ENCODE measurements around the gene STX11. TPM values are rescaled to one million over a fixed set of nuclear protein-coding genes. Genes with fewer than 3 reads are reported as not detected.
"Not testable (repeated sequence)": the region's sequence is repeated elsewhere in the genome, so short reads cannot be mapped to it uniquely, and the experiment has no call there.

STX11 gene
- total RNA-seq, 2 donors from 2014 or later = 52.7 to 98.0 TPM

DNA sequence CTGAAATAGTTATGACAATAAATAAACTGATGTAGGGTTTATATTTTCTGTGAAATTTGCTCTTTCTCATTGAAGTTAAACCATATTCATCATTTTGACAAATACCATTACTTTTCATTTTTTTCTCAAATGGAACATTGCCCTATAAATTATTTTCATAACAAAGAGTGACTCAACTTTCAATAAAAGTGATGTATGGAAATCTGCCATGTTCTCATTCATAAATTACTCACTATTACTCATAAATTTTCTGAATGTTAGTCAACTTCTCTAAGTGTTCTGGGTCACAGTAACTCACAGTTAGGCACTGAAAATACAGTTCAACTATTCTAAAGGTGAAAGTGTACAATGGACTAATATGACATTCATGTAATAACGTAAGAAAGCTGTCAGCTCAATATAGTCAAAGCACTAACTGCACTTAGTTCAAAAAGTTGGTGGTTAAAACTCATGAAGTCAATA lies 19.0 kb upstream of the STX11 start:
- no peaks in the 10 kb centered on the region for H3K9me3 Mint-ChIP-seq
- H3K4me3 Mint-ChIP-seq = peak overlapping the region; percentile 58
- H3K27me3 Mint-ChIP-seq = peaks cover 4 to 7% of the 10 kb centered on the region in 2 donors
- no peaks in the 10 kb centered on the region for H3K36me3 Mint-ChIP-seq
- peak; percentile 80 to 90 for ATAC-seq
- no peak for DNase-seq (ENCODE audit: low spot score)
- peaks cover 20 to 30% of the 10 kb centered on the region in 2 donors for H3K4me1 Mint-ChIP-seq (ENCODE audit: low read depth in 2 of 2)
- H3K27ac Mint-ChIP-seq = peak overlapping the region; percentile 49 to 89

DNA sequence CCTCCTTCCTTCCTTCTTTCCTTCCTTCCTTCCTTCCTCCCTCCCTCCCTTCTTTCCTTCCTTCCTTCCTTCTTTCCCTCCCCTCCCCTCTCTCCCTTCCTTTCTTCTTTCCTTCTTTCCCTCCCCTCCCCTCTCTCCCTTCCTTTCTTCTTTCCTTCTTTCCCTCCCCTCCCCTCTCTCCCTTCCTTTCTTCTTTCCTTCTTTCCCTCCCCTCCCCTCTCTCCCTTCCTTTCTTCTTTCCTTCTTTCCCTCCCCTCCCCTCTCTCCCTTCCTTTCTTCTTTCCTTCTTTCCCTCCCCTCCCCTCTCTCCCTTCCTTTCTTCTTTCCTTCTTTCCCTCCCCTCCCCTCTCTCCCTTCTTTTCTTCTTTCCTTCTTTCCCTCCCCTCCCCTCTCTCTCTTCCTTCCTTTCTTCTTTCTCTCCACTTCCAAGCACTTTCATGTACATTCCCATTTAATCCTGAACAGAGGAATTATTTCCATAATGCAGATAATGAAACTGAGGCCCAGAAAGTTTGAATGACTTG lies 18.1 kb upstream of the STX11 start:
- H3K9me3 Mint-ChIP-seq; ATAC-seq; H3K27me3 Mint-ChIP-seq; H3K4me3 Mint-ChIP-seq; DNase-seq (ENCODE audit: low spot score); H3K36me3 Mint-ChIP-seq: not testable (repeated sequence)
- Mint-ChIP-seq H3K27ac (peak overlapping the region in 1 of 2 donors; percentile 77), H3K4me1 (ENCODE audit: low read depth in 2 of 2) (peaks cover 20 to 30% of the 10 kb centered on the region in 2 donors)

DNA sequence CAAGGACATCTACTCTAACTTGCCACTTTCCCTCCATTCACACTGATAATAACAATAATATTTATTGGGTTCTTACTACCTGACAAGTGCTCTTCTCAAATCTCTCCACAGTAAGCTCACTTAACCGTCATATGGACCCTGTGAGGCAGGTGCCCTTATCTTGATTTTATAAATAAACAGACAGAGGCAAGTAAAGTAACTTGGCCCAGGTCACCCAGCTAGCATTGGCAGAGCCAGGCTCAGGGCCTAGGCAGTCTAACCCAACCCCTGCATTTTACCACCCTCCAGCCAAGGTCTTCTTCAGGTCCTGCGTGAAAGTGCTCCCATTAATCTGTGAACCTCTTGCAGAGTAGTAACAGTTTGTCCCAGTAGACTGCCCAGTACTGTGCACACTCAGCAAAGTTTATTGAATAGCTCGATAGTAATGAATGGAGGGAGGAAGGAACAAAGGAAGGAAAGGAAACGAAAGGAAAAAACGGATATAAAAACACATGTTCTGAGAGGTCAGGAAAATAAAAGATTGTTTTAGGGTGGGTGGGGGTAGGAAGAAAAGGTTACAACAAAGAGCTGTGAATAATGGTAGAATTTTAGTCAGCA lies 17.0 kb upstream of the STX11 start:
- DNase-seq (ENCODE audit: low spot score) = no peak
- no peak for ATAC-seq
- Mint-ChIP-seq H3K36me3 (no peaks in the 10 kb centered on the region), H3K27ac (peak overlapping the region in 1 of 2 donors; percentile 43), H3K4me1 (ENCODE audit: low read depth in 2 of 2) (peaks cover 20 to 30% of the 10 kb centered on the region in 2 donors), H3K27me3 (peaks cover 4 to 7% of the 10 kb centered on the region in 2 donors), H3K4me3 (no peak overlapping the region), H3K9me3 (no peaks in the 10 kb centered on the region)

DNA sequence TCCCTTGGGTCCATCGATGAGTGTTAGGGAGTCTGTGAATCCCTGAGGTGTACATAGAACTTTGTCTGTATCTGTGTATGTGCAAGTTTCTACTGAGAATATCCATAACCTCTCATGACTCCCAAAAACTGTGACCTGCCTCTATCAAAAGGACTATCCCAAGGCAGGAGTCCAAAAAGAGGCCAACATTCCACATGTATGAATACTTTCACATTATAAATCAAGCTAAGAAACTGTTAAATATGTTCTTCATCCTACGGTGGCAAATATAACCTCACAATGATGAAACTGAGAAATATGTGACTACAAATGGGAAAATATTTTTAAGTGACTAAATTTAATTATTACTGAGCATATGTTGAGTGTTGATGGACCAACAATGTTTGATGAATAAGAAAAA lies 16.1 kb upstream of the STX11 start:
- no peak for ATAC-seq
- Mint-ChIP-seq H3K9me3 (no peaks in the 10 kb centered on the region), H3K27me3 (peaks cover 0 to 4% of the 10 kb centered on the region in 2 donors), H3K36me3 (no peaks in the 10 kb centered on the region), H3K4me1 (ENCODE audit: low read depth in 2 of 2) (peaks cover 20 to 21% of the 10 kb centered on the region in 2 donors), H3K4me3 (no peak overlapping the region), H3K27ac (no peak overlapping the region)
- no peak for DNase-seq (ENCODE audit: low spot score)

DNA sequence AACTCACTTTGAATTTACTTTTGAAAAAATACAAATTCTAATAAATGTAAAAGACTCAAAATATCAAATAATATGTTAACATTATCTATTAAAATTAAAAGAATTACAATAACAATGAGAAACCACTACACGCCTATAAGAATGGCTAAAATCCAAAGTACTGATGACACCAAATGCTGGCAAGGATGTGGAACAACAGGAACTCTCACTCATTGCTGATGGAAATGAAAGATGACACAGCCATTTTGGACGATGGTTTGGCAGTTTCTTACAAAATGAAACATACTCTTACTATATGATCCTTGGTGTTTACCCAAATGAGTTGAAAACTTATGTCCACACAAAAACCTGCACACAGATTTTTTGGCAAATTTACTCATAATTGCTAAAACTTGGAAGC lies 15.6 kb upstream of the STX11 start:
- Mint-ChIP-seq H3K4me1 (ENCODE audit: low read depth in 2 of 2) (peaks cover 16 to 17% of the 10 kb centered on the region in 2 donors), H3K27me3 (peaks cover 0 to 4% of the 10 kb centered on the region in 2 donors), H3K27ac (no peak overlapping the region), H3K36me3 (no peaks in the 10 kb centered on the region), H3K4me3 (no peak overlapping the region), H3K9me3 (no peaks in the 10 kb centered on the region)
- no peak for DNase-seq (ENCODE audit: low spot score)
- no peak for ATAC-seq

DNA sequence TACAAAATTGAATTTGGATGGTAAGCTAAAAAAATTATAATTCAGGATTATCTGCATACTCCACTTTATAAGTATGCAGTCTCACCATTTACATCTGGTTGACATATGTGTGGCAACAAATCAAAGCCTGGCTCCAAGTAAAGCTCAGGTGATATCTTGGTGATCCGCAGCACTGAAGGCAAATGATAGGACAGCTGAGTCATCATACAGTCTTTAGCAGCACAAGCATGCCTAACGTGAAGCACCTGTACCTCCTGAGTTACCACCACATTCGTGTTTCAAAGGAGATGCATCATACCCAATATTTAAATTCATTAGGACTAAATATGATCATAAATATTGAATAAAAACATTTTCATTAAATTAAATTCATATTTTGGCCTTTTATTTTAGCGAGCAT lies 11.8 kb upstream of the STX11 start:
- Mint-ChIP-seq H3K27ac (no peak overlapping the region), H3K4me1 (ENCODE audit: low read depth in 2 of 2) (peaks cover 10 to 21% of the 10 kb centered on the region in 2 donors), H3K4me3 (no peak overlapping the region), H3K36me3 (no peaks in the 10 kb centered on the region), H3K27me3 (no peaks in the 10 kb centered on the region), H3K9me3 (no peaks in the 10 kb centered on the region)
- no peak for ATAC-seq
- no peak for DNase-seq (ENCODE audit: low spot score)

DNA sequence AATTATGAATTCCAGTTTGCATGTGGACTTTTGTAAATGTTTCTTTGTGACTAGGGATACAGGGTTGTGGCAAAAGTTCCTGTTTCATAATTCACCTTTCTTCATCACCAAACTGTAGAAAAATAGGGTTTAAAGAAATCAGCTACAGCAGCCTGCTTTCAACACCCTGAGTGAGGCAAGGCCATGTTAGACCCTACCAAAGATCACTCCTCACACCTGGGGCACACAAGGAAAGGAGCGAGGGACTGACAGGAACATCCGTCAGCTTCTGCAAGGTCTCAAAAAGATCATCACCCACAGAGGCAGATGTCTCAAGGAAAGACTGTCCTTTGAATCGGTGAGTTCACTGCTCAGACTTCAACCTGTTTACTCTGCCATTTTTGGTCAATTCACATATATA lies 10.5 kb upstream of the STX11 start:
- H3K9me3 Mint-ChIP-seq = no peaks in the 10 kb centered on the region
- no peaks in the 10 kb centered on the region for H3K27me3 Mint-ChIP-seq
- no peaks in the 10 kb centered on the region for H3K36me3 Mint-ChIP-seq

DNA sequence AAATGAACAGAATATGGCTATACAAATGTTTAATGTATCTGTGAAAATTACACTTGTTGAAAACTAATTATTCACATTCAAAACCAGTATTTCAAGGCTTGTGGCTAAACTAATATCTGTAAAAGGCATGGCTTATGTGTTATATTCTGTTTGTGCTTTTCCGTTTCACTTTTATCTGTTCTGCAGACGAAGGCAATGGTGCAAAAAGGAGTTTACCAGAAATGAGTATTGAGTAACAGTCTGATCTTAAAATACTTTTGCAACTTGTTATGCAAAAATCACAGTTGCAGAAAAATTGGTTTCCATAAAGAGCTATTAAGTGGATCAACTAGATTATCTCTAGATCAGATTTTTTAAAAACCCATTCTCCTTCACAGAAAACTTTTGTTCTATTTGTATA lies 9.4 kb upstream of the STX11 start:
- no peaks in the 10 kb centered on the region for H3K36me3 Mint-ChIP-seq
- H3K27ac Mint-ChIP-seq = peak overlapping the region; percentile 53 to 93
- H3K9me3 Mint-ChIP-seq = no peaks in the 10 kb centered on the region
- no peaks in the 10 kb centered on the region for H3K27me3 Mint-ChIP-seq
- peaks cover 15 to 35% of the 10 kb centered on the region in 2 donors for H3K4me1 Mint-ChIP-seq (ENCODE audit: low read depth in 2 of 2)
- ATAC-seq = peak; percentile 68 to 85
- DNase-seq (ENCODE audit: low spot score) = no peak
- peak overlapping the region; percentile 55 for H3K4me3 Mint-ChIP-seq

More for the DNA sequence above, 10.5 kb upstream of the STX11 start:
- Mint-ChIP-seq H3K4me1 (ENCODE audit: low read depth in 2 of 2) (peaks cover 10 to 26% of the 10 kb centered on the region in 2 donors), H3K4me3 (no peak overlapping the region), H3K27ac (no peak overlapping the region)
- DNase-seq (ENCODE audit: low spot score) = no peak
- ATAC-seq = peak in 1 of 2 donors; percentile 62

- Mint-ChIP-seq H3K9me3 (no peaks in the 10 kb centered on the region), H3K27ac (peak overlapping the region in 1 of 2 donors; percentile 93), H3K4me3 (no peak overlapping the region), H3K36me3 (no peaks in the 10 kb centered on the region), H3K27me3 (no peaks in the 10 kb centered on the region), H3K4me1 (ENCODE audit: low read depth in 2 of 2) (peaks cover 15 to 35% of the 10 kb centered on the region in 2 donors)
- DNase-seq (ENCODE audit: low spot score) (no peak), ATAC-seq (no peak)
Observed at GRCh38 chr6:144141470-144141869, 8.8 kb upstream of the STX11 start.

GRCh38 chr6:144143106-144143505 lies 7.2 kb upstream of the STX11 start:
- H3K4me1 Mint-ChIP-seq (ENCODE audit: low read depth in 2 of 2) = peaks cover 21 to 46% of the 10 kb centered on the region in 2 donors

DNA sequence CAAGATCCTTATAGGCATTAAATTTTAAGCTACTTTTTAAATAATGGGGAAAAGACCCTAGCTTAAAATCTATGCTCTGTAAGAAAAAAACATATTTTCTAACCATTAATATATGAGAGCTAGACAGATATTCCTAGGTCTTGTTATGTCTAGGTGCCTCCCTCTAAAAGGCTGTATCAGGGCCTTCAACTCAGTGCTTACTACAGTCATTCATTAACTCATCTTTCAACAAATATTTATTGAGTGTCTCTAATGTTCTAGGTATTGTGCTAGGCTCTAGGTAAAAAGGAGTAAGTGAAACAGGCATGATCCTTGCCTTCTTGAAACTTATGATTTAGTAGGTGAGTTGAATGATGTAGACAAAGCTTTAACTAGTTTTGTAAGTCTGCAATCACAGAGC lies 6.4 kb upstream of the STX11 start:
- Mint-ChIP-seq H3K27ac (no peak overlapping the region), H3K27me3 (no peaks in the 10 kb centered on the region), H3K9me3 (no peaks in the 10 kb centered on the region), H3K4me1 (ENCODE audit: low read depth in 2 of 2) (peaks cover 21 to 47% of the 10 kb centered on the region in 2 donors), H3K4me3 (no peak overlapping the region), H3K36me3 (no peaks in the 10 kb centered on the region)
- DNase-seq (ENCODE audit: low spot score) (no peak), ATAC-seq (no peak)

More at GRCh38 chr6:144143106-144143505, 7.2 kb upstream of the STX11 start:
- no peaks in the 10 kb centered on the region for H3K27me3 Mint-ChIP-seq
- DNase-seq (ENCODE audit: low spot score) = no peak
- H3K27ac Mint-ChIP-seq = peak overlapping the region in 1 of 2 donors; percentile 56
- no peaks in the 10 kb centered on the region for H3K9me3 Mint-ChIP-seq
- no peak overlapping the region for H3K4me3 Mint-ChIP-seq
- no peaks in the 10 kb centered on the region for H3K36me3 Mint-ChIP-seq
- no peak for ATAC-seq

DNA sequence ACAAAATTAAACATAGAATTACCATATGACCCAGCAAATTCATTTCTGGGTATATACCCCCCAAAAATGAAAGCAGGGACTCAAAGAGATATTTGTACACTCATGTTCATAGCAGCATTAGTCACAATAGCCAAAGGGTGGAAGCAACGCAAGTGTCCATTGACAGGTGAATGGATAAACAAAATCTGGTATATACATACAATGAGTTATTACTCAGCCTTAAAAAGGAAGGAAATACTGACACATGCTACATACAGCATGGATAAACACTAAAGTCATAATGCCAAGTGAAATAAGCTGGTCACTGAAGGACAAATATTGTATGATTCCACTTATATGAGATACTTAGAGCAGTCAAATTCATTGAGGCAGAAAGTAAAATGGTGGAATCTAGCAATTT lies 5.3 kb upstream of the STX11 start:
- Mint-ChIP-seq H3K4me1 (ENCODE audit: low read depth in 2 of 2) (peaks cover 26 to 48% of the 10 kb centered on the region in 2 donors), H3K36me3 (no peaks in the 10 kb centered on the region), H3K4me3 (no peak overlapping the region), H3K9me3 (no peaks in the 10 kb centered on the region), H3K27ac (peak overlapping the region in 1 of 2 donors; percentile 34), H3K27me3 (no peaks in the 10 kb centered on the region)
- ATAC-seq (no peak), DNase-seq (ENCODE audit: low spot score) (no peak)

GRCh38 chr6:144145541-144145940 lies 4.8 kb upstream of the STX11 start:
- no peak for ATAC-seq

DNA sequence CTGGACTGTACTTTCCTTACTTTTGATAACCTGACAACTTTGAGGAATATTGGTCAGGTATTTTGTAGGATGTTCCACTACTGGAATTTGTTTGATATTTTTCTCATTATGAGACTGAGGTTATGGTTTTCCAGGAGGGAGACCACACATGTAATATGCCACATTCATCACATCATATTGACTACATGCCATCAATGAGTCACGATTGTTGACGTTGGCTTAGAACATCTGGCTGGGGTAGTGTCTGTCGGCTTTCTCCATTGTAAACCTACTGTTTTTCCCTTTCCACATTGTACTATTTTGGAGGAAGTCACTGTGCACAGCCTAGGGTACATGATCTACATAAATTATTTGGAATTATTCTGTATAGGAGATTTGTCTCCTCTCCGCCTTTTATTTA lies 1.4 kb upstream of the STX11 start:
- Mint-ChIP-seq H3K4me3 (no peak overlapping the region), H3K27me3 (no peaks in the 10 kb centered on the region), H3K36me3 (peaks cover 17% of the 10 kb centered on the region), H3K9me3 (no peaks in the 10 kb centered on the region), H3K4me1 (ENCODE audit: low read depth in 2 of 2) (peaks cover 43 to 45% of the 10 kb centered on the region in 2 donors), H3K27ac (no peak overlapping the region)
- no peak for DNase-seq (ENCODE audit: low spot score)
- no peak for ATAC-seq

More at GRCh38 chr6:144145541-144145940, 4.8 kb upstream of the STX11 start:
- peaks cover 24 to 46% of the 10 kb centered on the region in 2 donors for H3K4me1 Mint-ChIP-seq (ENCODE audit: low read depth in 2 of 2)
- H3K36me3 Mint-ChIP-seq = no peaks in the 10 kb centered on the region
- DNase-seq (ENCODE audit: low spot score) = no peak
- no peaks in the 10 kb centered on the region for H3K27me3 Mint-ChIP-seq
- no peaks in the 10 kb centered on the region for H3K9me3 Mint-ChIP-seq
- no peak overlapping the region for H3K4me3 Mint-ChIP-seq
- H3K27ac Mint-ChIP-seq = peak overlapping the region in 1 of 2 donors; percentile 34

Measured in natural killer cell treated with Interleukin-12 subunit alpha and Interleukin-12 subunit beta and Interleukin-15 and Interleukin-18, amount 100 ng/mL, for 72 hours (primary cell).